Hippocampal formation (tissue), 2 donors: ENCODE measurements around the gene SLC12A3.
A peak's percentile ranks its signal among the peaks of the same experiment; 100 is the strongest.

Source experiments
- DNase-seq, 2 donors: peaks; one replicate each; lab custom pipeline; 2025; lab: John Stamatoyannopoulos, UW

The SLC12A3 gene

DNA sequence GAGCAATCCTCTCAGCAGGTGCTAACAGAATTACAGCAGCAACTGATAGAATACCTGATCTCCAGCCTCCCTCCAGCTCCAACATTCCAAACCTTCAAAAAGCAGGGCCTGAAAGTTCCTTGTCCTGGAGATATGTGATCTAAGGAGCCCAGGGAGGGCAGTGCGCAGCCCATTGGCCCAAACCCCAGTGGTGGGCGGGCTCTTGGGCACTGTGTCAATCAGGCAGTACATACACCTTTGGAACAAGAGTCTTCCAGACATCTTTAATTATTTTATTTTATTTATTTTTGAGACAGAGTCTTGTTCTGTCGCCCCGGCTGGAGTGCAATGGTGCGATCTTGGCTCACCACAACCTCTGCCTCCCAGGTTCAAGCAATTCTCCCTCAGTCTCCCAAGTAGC lies 24.2 kb downstream of the SLC12A3 start:
- DNase-seq = no peak

DNA sequence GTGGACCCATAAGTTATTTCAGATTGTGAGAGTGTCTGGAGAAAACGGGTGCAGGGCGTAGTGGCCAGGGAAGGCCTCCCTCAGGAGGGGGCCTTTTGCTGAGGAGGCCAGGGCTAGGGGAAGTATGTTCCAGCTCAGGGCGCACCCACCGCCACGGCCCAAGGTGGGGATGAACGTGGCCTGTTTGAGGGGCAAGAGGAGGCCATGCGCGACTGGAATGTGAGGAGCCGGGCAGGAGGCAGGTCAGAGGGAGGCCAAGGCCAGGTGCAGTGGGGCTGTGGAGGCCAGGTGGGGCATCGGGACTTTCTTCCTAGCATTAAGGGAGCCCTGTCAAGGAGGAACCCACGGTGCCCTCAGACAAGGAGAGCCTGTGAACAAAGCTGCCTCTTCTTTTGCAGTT lies 26.7 kb downstream of the SLC12A3 start:
- DNase-seq = no peak

- no peak for DNase-seq
These were observed 27.7 kb downstream of the SLC12A3 start for GRCh38 chr16:56892705-56893104.

- DNase-seq = no peak
These were observed 29.4 kb downstream of the SLC12A3 start for GRCh38 chr16:56894331-56894917.

DNA sequence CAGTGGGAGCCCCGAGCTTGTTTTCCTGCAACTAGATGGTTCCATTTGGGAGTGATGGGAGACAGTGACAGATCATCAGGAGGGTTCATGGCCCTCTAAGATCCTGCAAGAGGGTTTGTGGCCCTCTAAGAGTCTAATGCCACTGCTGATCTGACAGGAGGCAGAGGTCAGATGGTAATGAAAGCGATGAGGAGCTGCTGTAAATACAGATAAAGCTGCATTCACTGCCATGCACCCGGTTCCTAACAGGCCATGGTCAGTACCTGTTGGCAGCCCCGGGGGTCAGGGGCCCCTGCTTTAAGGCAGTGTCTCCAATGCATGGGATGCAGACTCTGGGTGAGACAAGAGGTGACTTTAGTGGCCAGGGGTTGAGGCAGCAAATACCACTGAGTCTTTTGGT lies 30.8 kb downstream of the SLC12A3 start:
- DNase-seq = no peak

- no peak for DNase-seq
These were observed 31.2 kb downstream of the SLC12A3 start for GRCh38 chr16:56896244-56896643.

DNA sequence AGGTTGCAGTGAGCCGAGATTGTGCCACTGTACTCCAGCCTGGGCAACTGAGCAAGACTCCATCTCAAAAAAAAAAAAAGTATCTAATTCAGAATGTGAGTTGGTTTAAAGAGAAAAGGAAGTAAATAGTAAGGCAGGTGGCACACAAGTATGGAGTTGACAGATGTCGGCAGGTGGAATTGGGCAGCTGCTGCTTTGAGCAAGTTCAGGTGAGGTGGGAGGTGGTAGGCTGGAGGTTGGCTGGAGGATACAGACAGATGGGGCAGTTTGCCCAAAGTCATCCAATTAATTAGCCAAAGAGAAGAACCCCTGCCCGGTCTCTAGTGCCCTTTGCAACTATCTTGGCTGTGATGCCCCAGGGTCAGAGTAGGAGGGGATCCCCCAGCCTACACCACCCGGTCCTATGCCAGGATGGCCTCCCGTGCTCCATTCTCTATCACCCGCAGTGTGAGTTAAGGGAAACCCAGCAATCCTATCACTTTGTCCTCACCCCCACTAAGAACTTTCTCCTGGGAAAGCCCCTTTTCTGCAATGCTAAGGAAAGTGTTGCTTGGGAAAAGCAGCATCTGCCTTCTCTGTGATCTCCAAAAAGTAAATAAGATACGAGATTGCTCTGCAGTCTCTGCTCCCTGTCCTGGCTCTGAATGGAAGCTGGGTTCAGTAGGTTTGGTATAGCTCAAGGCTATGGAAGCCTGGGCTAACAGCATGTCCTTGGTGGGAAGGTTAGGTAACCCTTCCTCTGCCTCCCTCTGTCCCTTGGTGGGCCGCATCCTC lies 32.2 kb downstream of the SLC12A3 start:
- no peak for DNase-seq

GRCh38 chr16:56898847-56899246 lies 33.8 kb downstream of the SLC12A3 start:
- no peak for DNase-seq

DNA sequence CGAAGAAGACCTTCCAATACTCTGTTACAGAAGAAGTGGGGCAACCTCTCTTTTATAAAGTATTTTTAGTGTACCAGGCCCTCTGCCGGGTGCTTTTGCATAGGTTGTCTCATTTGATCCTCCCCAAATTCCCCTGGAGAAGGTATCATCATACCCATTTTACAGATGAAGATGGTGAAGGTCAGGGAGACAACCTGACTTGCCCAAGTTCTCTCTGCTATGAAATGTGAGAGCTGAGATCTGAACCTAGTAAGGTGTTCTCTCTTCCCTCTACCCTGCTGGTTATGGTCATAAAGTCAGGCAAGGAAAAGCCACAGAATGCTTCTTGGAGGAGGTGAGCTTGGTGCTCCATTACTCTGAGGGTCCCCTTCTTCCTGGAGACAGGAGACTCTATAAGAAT lies 38.9 kb downstream of the SLC12A3 start:
- DNase-seq = no peak

DNA sequence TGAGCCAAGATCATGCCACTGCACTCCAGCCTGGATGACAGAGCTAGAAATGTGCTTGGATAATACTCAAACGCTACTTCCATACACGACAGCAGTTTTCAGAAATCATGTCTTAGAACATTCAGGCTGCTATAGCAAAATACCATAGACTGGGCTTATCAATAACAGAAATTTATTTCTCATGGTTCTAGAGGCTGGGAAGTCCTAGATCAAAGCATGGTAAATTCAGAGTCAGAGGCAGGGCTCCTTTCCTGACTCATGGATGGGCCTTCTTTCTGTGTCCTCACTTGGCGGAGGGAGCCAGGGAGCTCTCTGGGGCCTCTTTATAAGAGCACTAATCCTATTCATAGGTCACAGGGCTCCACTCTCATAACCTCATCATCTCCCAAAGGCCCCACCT lies 42.4 kb downstream of the SLC12A3 start:
- DNase-seq = no peak

GRCh38 chr16:56909527-56909979 lies 44.5 kb downstream of the SLC12A3 start:
- no peak for DNase-seq

DNA sequence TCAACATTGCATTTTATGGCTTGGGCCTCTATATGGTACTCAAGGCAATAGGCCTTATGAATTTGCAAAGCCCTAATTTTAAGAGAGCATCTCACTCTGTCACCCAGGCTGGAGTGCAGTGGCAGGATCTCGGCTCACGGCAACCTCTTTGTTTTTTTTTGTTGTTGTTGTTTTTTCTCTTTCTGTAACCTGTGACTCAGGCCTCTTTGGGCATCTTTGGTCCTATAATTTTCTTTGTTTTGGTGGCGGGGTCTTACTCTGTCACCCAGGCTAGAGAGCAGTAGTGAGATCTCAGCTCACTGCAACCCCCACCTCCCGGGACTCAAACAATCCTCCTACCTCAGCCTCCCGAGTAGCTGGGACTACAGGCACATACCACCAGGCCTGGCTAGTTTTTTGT lies 45.1 kb downstream of the SLC12A3 start:
- DNase-seq = no peak

DNA sequence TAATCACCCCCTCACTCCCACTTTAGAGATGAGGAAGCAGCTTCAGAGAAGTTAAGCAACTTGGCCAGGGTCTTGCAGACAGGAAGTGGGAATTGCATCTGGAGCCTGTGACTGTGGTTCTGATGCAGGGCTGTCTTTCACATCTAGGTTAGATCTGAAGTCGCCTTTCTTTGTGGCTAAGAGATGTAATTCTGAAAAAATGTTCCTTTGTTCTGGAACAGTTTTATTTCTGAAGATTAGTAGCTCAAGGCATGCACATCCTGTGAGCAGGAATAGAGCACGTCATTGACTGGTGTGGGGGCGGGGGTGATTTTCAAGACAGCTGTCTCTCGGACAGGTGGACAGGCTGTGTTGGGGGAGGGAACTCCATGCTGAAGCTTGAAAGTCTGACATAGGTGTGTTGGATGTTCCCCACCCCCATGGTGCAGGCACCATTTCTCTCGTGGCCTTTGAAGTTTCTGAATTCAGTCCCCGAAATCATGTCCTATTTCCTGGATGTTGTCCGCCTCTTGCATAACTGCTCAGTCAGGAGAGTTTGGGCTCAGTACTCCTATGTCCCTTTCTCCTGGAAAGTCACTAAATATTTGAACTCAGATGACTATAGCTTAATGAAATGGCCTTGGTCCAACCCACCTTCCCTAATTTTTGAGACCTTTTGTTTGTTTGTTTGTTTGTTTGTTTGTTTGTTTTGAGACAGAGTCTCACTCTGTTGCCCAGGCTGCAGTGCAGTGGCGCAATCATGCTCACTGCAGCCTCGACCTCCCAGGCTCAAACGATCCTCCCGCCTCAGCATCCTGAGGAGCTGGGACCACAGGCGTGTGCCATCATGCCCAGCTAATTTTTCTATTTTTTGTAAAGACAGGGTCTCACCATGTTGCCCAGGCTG lies 45.9 kb downstream of the SLC12A3 start:
- DNase-seq = peak in 1 of 2 donors; percentile 5

GRCh38 chr16:56911771-56912571 lies 47.0 kb downstream of the SLC12A3 start:
- DNase-seq = peak in 1 of 2 donors; percentile 34

DNA sequence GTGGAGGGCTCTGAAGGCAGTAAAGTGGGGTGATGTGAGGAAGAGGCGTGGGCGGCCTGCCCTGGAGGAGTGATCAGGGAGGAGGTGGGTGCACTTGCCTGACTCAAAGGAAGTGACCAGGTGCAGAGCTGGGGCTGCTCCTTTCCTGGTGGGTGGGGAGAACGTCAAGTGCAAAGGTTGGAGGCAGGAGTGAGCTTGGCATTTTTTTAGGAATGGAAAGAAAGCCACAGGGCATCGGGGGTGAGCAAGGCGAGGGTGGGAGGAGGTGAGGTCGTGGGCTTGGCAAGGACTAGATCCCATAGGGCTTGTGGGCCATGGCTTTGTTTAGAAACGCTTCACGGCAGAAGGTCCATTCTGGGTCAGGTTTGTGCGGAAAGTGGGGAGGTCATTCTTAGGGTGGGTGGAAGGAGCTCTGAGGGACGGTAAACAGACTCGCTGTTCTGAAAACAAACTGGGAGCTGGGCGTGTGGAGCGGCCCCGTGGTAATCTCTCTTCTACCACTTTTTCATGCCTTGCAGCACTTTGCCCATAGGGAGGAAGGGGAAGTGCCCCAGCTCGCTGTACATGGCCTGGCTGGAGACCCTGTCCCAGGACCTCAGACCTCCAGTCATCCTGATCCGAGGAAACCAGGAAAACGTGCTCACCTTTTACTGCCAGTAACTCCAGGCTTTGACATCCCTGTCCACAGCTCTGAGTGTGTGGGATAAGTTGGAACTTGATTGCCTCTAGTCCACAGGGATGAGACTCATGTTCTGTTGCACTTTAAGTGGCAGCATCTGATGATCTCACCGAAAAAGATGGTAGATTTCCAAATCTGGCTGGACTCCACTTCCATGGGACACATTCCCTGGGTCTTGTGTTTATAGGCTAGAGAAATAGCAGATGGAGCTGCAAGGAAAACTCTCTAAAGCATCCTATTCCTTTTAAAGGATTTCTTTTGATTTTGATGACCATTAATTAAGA lies 48.0 kb downstream of the SLC12A3 start:
- DNase-seq = no peak

DNA sequence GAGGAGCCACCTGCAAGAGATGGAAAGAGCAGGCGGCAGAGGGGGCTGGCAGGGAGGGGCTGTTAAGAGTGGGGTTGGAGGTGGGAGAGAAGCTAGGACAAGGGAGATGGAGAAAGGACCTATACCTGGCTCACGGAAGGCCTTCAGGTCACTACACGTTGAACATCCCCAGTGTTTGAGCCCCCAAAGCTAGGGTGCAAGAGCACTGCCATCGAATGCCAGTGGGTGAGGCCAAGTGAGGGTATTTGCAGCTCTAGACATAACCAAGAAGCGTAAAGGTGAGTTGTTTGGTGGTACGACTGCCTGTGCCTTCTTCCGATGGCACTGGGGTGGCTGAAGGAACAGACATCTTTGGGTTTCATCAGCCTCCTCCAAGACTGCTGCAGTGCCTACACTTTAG lies 49.9 kb downstream of the SLC12A3 start:
- DNase-seq = no peak

- no peak for DNase-seq
These were observed 50.5 kb downstream of the SLC12A3 start for GRCh38 chr16:56915336-56916119.

DNA sequence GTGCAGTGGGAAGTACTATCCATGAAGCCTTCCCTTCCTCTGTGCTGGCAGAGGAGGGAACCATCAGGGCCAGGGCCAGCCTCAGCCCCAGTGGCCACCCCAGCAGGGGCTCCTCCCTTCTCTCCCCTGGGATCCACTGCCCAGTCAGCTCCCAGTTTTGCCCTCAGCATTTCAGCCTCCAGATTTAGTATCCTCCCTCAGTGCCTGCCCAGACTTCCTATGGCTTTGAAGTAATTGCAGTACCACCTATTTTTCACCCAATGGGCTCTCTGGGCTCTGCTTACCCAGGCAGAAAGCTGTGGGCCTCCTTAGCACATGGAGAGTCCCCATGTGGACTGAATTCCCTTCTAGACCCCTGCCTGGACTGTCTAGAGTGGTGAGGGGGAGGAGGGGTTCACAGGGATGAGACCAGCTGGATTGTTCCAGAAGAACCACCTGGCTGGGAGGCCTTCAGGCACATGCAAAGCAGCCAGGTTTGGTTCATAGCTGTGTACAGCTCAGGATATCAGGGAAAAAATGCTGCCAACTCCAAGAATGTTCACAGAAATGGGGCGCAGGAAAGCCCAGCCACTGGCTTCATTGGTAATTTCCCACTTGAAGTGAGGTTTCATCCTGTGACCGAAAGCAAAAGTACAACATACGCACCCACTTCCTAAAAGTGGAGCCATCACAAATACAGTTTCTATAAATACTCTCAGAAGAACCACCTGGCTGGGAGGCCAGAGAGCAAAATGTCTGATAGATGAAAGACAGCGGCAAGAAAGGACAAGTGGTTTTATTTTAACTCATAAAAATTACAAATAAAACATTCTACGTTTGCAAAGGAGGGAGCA lies 51.8 kb downstream of the SLC12A3 start:
- DNase-seq = no peak

DNA sequence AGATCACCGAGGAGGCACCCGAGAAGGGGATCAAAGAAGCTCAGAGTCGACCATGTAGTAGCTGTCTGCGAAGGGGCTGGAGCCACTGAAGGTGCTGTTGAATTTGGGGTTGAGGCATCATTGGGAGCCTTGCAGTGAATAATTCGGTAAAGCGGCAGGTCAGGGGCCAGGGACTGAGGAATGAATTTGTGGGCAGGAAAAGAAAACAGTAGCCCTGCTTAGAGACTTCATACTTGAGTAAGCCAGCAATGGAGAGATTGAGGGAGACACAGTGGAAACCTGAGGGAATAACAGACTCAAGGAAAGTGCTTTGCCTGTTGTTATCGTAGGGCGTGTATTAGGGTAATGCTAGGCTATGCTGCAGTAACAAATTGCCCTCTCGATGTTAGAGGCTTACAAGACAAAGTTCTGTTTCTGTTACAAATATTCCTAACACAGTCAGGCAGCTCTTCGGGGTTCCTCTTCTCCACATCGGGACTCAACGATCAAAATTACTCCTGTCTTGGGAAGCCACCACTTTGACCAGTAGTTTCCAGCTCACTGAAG lies 53.5 kb downstream of the SLC12A3 start:
- DNase-seq = no peak
